ENCODE results near the gene AGTRAP.
A peak's percentile ranks its signal among the peaks of the same experiment; 100 is the strongest.

Gene AGTRAP

GRCh38 chr1:11713095-11713494 is 22.8 kb upstream of the AGTRAP start:
- H3K27ac ChIP-seq = no peak overlapping the region
- no peaks in the 10 kb centered on the region for H3K36me3 ChIP-seq (ENCODE audit: insufficient read depth, low read length)
- H3K4me3 ChIP-seq = no peak overlapping the region
- no peak overlapping the region for H3K9ac ChIP-seq (ENCODE audit: insufficient read length)
- H3K9me3 ChIP-seq (ENCODE audit: low read depth, low read length) = no peaks in the 10 kb centered on the region
- TF ChIP-seq FOXP2 (optimal IDR thresholded peaks at IDR 0.05; ENCODE audit: control extremely low read depth, extremely low read length, insufficient read depth) (no peak), EZH2 (IDR thresholded peaks at IDR 0.05) (no peak), POLR2AphosphoS5 (IDR thresholded peaks at IDR 0.05; ENCODE audit: borderline replicate concordance, low read depth, low read length) (no peak)
- no peak for DNase-seq (ENCODE audit: low read depth, low spot score)

GRCh38 chr1:11714831-11715575 is 20.9 kb upstream of the AGTRAP start:
- Histone ChIP-seq H3K36me3 (ENCODE audit: insufficient read depth, low read length) (no peaks in the 10 kb centered on the region), H3K27ac (no peak overlapping the region), H3K9me3 (ENCODE audit: low read depth, low read length) (no peaks in the 10 kb centered on the region), H3K9ac (ENCODE audit: insufficient read length) (no peak overlapping the region), H3K4me3 (no peak overlapping the region)
- no peak for DNase-seq (ENCODE audit: low read depth, low spot score)
- TF ChIP-seq FOXP2 (optimal IDR thresholded peaks at IDR 0.05; ENCODE audit: control extremely low read depth, extremely low read length, insufficient read depth) (no peak), EZH2 (IDR thresholded peaks at IDR 0.05) (no peak), POLR2AphosphoS5 (IDR thresholded peaks at IDR 0.05; ENCODE audit: borderline replicate concordance, low read depth, low read length) (no peak)

GRCh38 chr1:11719313-11720032 is 16.5 kb upstream of the AGTRAP start:
- TF ChIP-seq FOXP2 (optimal IDR thresholded peaks at IDR 0.05; ENCODE audit: control extremely low read depth, extremely low read length, insufficient read depth) (no peak), POLR2AphosphoS5 (IDR thresholded peaks at IDR 0.05; ENCODE audit: borderline replicate concordance, low read depth, low read length) (no peak)
- Histone ChIP-seq H3K9me3 (ENCODE audit: low read depth, low read length) (no peaks in the 10 kb centered on the region), H3K9ac (ENCODE audit: insufficient read length) (no peak overlapping the region), H3K36me3 (ENCODE audit: insufficient read depth, low read length) (no peaks in the 10 kb centered on the region), H3K27ac (no peak overlapping the region), H3K4me3 (peak overlapping the region; percentile 41)
- DNase-seq (ENCODE audit: low read depth, low spot score) = no peak

- H3K4me3 ChIP-seq = no peak overlapping the region; the same call in 1 of the 2 replicates
Measured at GRCh38 chr1:11720033-11720376, 15.9 kb upstream of the AGTRAP start.

GRCh38 chr1:11720525-11720924 is 15.4 kb upstream of the AGTRAP start:
- H3K9ac ChIP-seq (ENCODE audit: insufficient read length) = no peak overlapping the region
- H3K36me3 ChIP-seq (ENCODE audit: insufficient read depth, low read length) = no peaks in the 10 kb centered on the region
- no peak for TF ChIP-seq FOXP2 (optimal IDR thresholded peaks at IDR 0.05; ENCODE audit: control extremely low read depth, extremely low read length, insufficient read depth)
- H3K4me3 ChIP-seq = no peak overlapping the region
- H3K9me3 ChIP-seq (ENCODE audit: low read depth, low read length) = no peaks in the 10 kb centered on the region
- no peak for DNase-seq (ENCODE audit: low read depth, low spot score)
- no peak overlapping the region for H3K27ac ChIP-seq

More at GRCh38 chr1:11720033-11720376, 15.9 kb upstream of the AGTRAP start:
- no peak overlapping the region for H3K9ac ChIP-seq (ENCODE audit: insufficient read length)
- no peaks in the 10 kb centered on the region for H3K9me3 ChIP-seq (ENCODE audit: low read depth, low read length)
- no peak overlapping the region for H3K27ac ChIP-seq
- no peak for DNase-seq (ENCODE audit: low read depth, low spot score)
- no peaks in the 10 kb centered on the region for H3K36me3 ChIP-seq (ENCODE audit: insufficient read depth, low read length)
- TF ChIP-seq FOXP2 (optimal IDR thresholded peaks at IDR 0.05; ENCODE audit: control extremely low read depth, extremely low read length, insufficient read depth) = no peak
- no peak for TF ChIP-seq EZH2 (IDR thresholded peaks at IDR 0.05)
- TF ChIP-seq POLR2AphosphoS5 (IDR thresholded peaks at IDR 0.05; ENCODE audit: borderline replicate concordance, low read depth, low read length) = no peak

- H3K36me3 ChIP-seq (ENCODE audit: insufficient read depth, low read length) = no peaks in the 10 kb centered on the region
- no peak overlapping the region for H3K4me3 ChIP-seq
- no peak for DNase-seq (ENCODE audit: low read depth, low spot score)
- TF ChIP-seq EZH2 (IDR thresholded peaks at IDR 0.05) = no peak
- H3K9ac ChIP-seq (ENCODE audit: insufficient read length) = no peak overlapping the region
- H3K9me3 ChIP-seq (ENCODE audit: low read depth, low read length) = no peaks in the 10 kb centered on the region
- H3K27ac ChIP-seq = no peak overlapping the region
Measured at GRCh38 chr1:11721311-11721710, 14.6 kb upstream of the AGTRAP start.

GRCh38 chr1:11722538-11722937 is 13.4 kb upstream of the AGTRAP start:
- H3K27ac ChIP-seq = no peak overlapping the region
- DNase-seq (ENCODE audit: low read depth, low spot score) = no peak
- no peaks in the 10 kb centered on the region for H3K9me3 ChIP-seq (ENCODE audit: low read depth, low read length)
- H3K4me3 ChIP-seq = no peak overlapping the region
- TF ChIP-seq POLR2AphosphoS5 (IDR thresholded peaks at IDR 0.05; ENCODE audit: borderline replicate concordance, low read depth, low read length) = no peak
- no peak for TF ChIP-seq FOXP2 (optimal IDR thresholded peaks at IDR 0.05; ENCODE audit: control extremely low read depth, extremely low read length, insufficient read depth)
- no peak for TF ChIP-seq EZH2 (IDR thresholded peaks at IDR 0.05)
- no peak overlapping the region for H3K9ac ChIP-seq (ENCODE audit: insufficient read length)
- H3K36me3 ChIP-seq (ENCODE audit: insufficient read depth, low read length) = no peaks in the 10 kb centered on the region

GRCh38 chr1:11725616-11726015 is 10.3 kb upstream of the AGTRAP start:
- no peaks in the 10 kb centered on the region for H3K9me3 ChIP-seq (ENCODE audit: low read depth, low read length)
- H3K36me3 ChIP-seq (ENCODE audit: insufficient read depth, low read length) = no peaks in the 10 kb centered on the region
- H3K27ac ChIP-seq = no peak overlapping the region
- H3K4me3 ChIP-seq = no peak overlapping the region
- TF ChIP-seq FOXP2 (optimal IDR thresholded peaks at IDR 0.05; ENCODE audit: control extremely low read depth, extremely low read length, insufficient read depth) = no peak
- no peak for TF ChIP-seq EZH2 (IDR thresholded peaks at IDR 0.05)
- no peak for TF ChIP-seq POLR2AphosphoS5 (IDR thresholded peaks at IDR 0.05; ENCODE audit: borderline replicate concordance, low read depth, low read length)
- DNase-seq (ENCODE audit: low read depth, low spot score) = no peak
- no peak overlapping the region for H3K9ac ChIP-seq (ENCODE audit: insufficient read length)

- no peak for DNase-seq (ENCODE audit: low read depth, low spot score)
- H3K36me3 ChIP-seq (ENCODE audit: insufficient read depth, low read length) = no peaks in the 10 kb centered on the region
- no peak overlapping the region for H3K9ac ChIP-seq (ENCODE audit: insufficient read length)
- no peaks in the 10 kb centered on the region for H3K9me3 ChIP-seq (ENCODE audit: low read depth, low read length)
- no peak overlapping the region for H3K27ac ChIP-seq
- no peak overlapping the region for H3K4me3 ChIP-seq
- TF ChIP-seq POLR2AphosphoS5 (IDR thresholded peaks at IDR 0.05; ENCODE audit: borderline replicate concordance, low read depth, low read length) (no peak), EZH2 (IDR thresholded peaks at IDR 0.05) (no peak), FOXP2 (optimal IDR thresholded peaks at IDR 0.05; ENCODE audit: control extremely low read depth, extremely low read length, insufficient read depth) (no peak)
Measured at GRCh38 chr1:11727119-11727518, 8.8 kb upstream of the AGTRAP start.
